Nephron (organoid): ENCODE data around the gene ABLIM1.
A peak's percentile ranks its signal among the peaks of the same experiment; 100 is the strongest.

Source experiments
- H3K27ac Mint-ChIP-seq, 3 experiments: 2 replicates each; pipeline ENCODE4 v1.8.0; 2020; ENCODE audit warnings: mixed read lengths in 3 of 3, mild to moderate bottlenecking in 2 of 3, moderate library complexity in 1 of 3
- H3K27me3 Mint-ChIP-seq: 2 replicates; pipeline ENCODE4 v1.8.0; 2021; ENCODE audit warnings: low read depth, mild to moderate bottlenecking, moderate library complexity, mixed read lengths
- H3K36me3 Mint-ChIP-seq: 2 replicates; pipeline ENCODE4 v1.8.0; 2020; ENCODE audit warnings: low read depth, mixed read lengths
- H3K4me1 Mint-ChIP-seq: 2 replicates; pipeline ENCODE4 v1.8.0; 2020; ENCODE audit warnings: mixed read lengths
- H3K4me3 Mint-ChIP-seq, 3 experiments: 2 replicates each; pipeline ENCODE4 v1.8.0; 2020; ENCODE audit warnings: mild to moderate bottlenecking in 3 of 3, mixed read lengths in 3 of 3, moderate library complexity in 2 of 3
- H3K9me3 Mint-ChIP-seq: 2 replicates; pipeline ENCODE4 v1.8.0; 2020; ENCODE audit warnings: mixed read lengths
- TF ChIP-seq, protein P1 (sequence below), 3 experiments: fragments of 200-600 bp; sonication (generic); IDR thresholded peaks; one replicate each; pipeline ENCODE4 v1.5.0; 2021; ENCODE audit warnings: antibody characterized with exemption in 3 of 3; ENCODE audit not compliant: unreplicated experiment in 3 of 3

The ABLIM1 gene

DNA sequence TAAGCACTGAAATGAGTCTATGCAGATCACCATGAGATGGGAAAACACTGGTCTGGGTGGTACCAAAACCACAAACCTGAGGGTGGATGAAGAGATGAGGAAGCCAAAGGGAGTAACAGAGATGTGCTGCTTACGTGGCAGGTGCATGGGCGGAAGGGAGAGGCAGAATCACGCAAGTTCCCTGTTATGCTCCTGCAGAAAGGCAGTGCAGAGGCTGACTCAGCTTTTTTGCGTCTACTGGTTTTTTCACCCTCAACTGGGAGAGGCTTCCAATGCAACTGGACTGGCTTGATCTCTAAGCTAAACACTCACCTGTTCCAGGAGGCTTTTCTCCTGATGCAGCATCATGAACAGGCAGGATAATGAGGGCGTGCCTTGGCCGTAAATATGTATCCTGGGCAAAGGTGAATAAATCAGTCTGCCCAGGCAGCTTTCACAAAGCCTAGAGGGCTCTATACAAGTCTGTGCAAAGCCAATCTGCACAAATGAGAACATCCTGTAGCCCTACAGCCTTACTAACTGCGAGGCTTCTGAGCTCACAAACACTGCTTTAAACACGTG is 158.4 kb downstream of the ABLIM1 start:
- H3K36me3 Mint-ChIP-seq, result peaks cover 13% of the 10 kb centered on the region
- no peaks in the 10 kb centered on the region for H3K9me3 Mint-ChIP-seq
- no peak overlapping the region for H3K4me3 Mint-ChIP-seq
- peaks cover 17% of the 10 kb centered on the region for H3K4me1 Mint-ChIP-seq
- H3K27ac Mint-ChIP-seq, result peak overlapping the region in 1 of 3 experiments; percentile 68
- no peaks in the 10 kb centered on the region for H3K27me3 Mint-ChIP-seq
- TF ChIP-seq, protein P1, sequence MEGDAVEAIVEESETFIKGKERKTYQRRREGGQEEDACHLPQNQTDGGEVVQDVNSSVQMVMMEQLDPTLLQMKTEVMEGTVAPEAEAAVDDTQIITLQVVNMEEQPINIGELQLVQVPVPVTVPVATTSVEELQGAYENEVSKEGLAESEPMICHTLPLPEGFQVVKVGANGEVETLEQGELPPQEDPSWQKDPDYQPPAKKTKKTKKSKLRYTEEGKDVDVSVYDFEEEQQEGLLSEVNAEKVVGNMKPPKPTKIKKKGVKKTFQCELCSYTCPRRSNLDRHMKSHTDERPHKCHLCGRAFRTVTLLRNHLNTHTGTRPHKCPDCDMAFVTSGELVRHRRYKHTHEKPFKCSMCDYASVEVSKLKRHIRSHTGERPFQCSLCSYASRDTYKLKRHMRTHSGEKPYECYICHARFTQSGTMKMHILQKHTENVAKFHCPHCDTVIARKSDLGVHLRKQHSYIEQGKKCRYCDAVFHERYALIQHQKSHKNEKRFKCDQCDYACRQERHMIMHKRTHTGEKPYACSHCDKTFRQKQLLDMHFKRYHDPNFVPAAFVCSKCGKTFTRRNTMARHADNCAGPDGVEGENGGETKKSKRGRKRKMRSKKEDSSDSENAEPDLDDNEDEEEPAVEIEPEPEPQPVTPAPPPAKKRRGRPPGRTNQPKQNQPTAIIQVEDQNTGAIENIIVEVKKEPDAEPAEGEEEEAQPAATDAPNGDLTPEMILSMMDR (IDR thresholded peaks at IDR 0.05; ENCODE audit: unreplicated experiment in 3 of 3), result no peak

DNA sequence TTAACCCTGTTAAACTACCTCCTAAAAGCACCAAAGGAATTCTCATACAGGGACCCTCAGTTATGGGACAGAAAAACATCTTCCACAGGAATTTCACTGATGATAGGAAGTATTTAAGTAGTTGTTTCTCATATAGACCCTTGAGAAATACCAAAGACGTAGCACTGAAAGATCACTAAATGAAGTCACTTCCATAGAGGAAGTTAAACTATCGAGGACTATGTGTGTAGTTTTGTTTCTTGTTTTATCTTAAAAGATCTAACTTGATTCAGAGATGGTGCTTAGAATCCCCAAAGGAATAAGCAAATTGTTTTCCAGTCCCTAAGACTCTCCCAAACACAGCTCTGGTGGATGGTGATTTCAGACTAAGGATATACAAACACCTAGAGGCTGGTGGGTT is 159.0 kb downstream of the ABLIM1 start:
- H3K4me3 Mint-ChIP-seq, result no peak overlapping the region
- TF ChIP-seq, protein P1 (IDR thresholded peaks at IDR 0.05; ENCODE audit: unreplicated experiment in 3 of 3), result no peak
- H3K4me1 Mint-ChIP-seq, result peaks cover 11% of the 10 kb centered on the region
- peaks cover 13% of the 10 kb centered on the region for H3K36me3 Mint-ChIP-seq
- H3K27ac Mint-ChIP-seq, result no peak overlapping the region
- no peaks in the 10 kb centered on the region for H3K27me3 Mint-ChIP-seq
- no peaks in the 10 kb centered on the region for H3K9me3 Mint-ChIP-seq

DNA sequence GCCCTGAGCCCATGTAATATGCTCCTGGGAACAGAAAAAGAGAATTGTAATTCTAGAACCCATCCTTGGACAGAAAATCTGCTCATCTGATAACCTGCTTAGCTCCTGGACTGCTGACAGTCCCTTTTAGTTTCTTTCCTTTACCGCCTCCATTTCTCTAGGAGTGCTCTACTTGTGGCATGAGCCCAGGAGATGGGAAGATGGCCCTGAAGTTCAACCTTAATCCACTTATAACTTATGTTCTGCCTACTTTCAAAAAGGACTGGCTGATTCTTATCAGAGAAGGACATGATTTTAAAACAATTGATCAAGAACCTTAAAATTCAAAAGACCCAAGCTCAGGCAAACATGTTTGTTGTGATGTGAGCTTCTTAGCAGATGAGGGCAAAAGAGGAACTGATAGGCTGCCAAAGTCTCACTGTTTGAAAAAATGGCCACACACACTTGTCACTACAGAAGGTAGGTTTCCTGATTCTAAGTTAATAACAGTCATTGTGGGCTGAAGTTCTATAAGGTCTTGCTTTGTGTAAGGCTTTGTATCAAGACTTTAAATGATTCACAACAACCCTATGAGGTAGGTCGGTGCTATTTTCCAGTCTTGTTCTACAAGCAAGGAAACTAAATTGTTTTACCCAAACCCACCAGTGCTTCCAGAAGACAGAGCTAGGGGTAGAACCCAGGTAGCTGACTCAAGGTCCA is 159.5 kb downstream of the ABLIM1 start:
- Mint-ChIP-seq H3K27ac (no peak overlapping the region), H3K4me3 (no peak overlapping the region), H3K4me1 (peaks cover 6% of the 10 kb centered on the region), H3K9me3 (no peaks in the 10 kb centered on the region), H3K27me3 (no peaks in the 10 kb centered on the region), H3K36me3 (peaks cover 13% of the 10 kb centered on the region)
- TF ChIP-seq, protein P1 (IDR thresholded peaks at IDR 0.05; ENCODE audit: unreplicated experiment in 3 of 3), result no peak

DNA sequence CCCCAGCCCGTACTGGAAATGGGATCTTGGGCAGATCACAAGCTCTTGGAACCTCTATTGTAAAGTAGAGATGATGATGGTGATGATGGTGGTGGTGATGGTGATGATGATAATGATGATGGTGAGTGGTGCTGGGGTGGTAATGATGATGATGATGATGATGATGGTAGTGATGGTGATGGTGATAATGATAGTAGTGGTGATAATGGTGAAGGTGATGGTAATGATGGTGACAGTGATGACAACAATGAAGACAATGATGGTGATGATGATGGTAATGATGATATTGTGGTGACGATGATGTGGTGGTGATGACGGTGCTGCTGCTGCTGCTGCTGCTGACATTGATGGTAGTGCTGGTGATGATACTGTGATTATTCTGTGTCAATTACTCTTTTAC is 162.8 kb downstream of the ABLIM1 start:
- peaks cover 25% of the 10 kb centered on the region for H3K36me3 Mint-ChIP-seq
- TF ChIP-seq, protein P1 (IDR thresholded peaks at IDR 0.05; ENCODE audit: unreplicated experiment in 3 of 3), result no peak
- no peak overlapping the region for H3K27ac Mint-ChIP-seq
- H3K27me3 Mint-ChIP-seq, result no peaks in the 10 kb centered on the region
- no peaks in the 10 kb centered on the region for H3K9me3 Mint-ChIP-seq
- no peak overlapping the region for H3K4me3 Mint-ChIP-seq
- peaks cover 20% of the 10 kb centered on the region for H3K4me1 Mint-ChIP-seq

DNA sequence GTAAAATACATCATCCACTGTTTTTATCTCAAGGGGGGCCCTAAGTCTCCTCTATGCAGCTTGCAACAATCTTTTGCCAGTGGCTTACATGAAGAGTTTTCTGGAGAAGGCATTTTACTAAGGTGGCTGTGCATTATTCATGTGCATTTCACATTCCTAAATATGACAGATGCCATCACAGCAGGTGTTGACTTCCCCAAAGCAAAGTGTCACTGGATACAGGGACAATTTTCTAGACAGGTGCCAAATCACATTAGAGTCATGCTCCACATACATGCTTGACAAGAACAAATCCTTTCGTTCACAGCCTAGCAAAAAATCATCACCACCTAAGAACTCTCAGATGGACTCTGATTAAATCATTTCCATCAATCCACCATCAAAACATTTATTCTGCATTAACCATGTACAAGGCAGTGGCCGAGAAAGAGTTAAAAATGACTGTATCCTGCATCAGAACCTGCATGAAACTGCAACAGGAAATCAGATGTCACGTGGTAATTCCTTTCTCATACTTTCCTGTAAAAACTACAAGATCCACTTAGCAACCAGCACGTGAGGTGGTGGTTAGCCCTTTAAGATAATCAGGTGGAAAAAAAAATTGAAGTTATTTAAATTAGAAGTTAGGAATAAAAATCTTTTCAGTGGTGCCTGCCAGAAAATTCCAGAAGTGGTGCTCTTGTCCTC is 165.6 kb downstream of the ABLIM1 start:
- no peaks in the 10 kb centered on the region for H3K9me3 Mint-ChIP-seq
- peaks cover 25% of the 10 kb centered on the region for H3K4me1 Mint-ChIP-seq
- peaks cover 30% of the 10 kb centered on the region for H3K36me3 Mint-ChIP-seq
- H3K4me3 Mint-ChIP-seq, result no peak overlapping the region
- H3K27ac Mint-ChIP-seq, result no peak overlapping the region
- TF ChIP-seq, protein P1 (IDR thresholded peaks at IDR 0.05; ENCODE audit: unreplicated experiment in 3 of 3), result no peak
- H3K27me3 Mint-ChIP-seq, result no peaks in the 10 kb centered on the region
